ENCODE results near the gene PTPRA.

PTPRA gene

GRCh38 chr20:2839732-2840137 lies 33.5 kb upstream of the PTPRA start:
- Histone ChIP-seq H3K9ac (ENCODE audit: low read length) (no peak overlapping the region), H3K4ac (ENCODE audit: low read depth, low read length) (peak overlapping the region; percentile 75), H2AFZ (ENCODE audit: insufficient read depth, low read length, poor library complexity) (peak overlapping the region; percentile 87), H3K4me2 (ENCODE audit: low read length) (peak overlapping the region; percentile 72), H3K27ac (ENCODE audit: low read depth, low read length) (no peak overlapping the region), H2BK120ac (ENCODE audit: insufficient read depth, low read length, poor library complexity) (peak overlapping the region; percentile 90), H3K79me1 (ENCODE audit: low read length) (peaks cover 9% of the 10 kb centered on the region), H3K36me3 (ENCODE audit: control insufficient read depth in 1 of 2, insufficient read depth in 2 of 2, low read length in 2 of 2) (peaks cover 9 to 19% of the 10 kb centered on the region in 2 experiments), H3K27me3 (ENCODE audit: insufficient read depth, low read length) (no peaks in the 10 kb centered on the region), H3K4me1 (ENCODE audit: control insufficient read depth in 1 of 2, insufficient read depth in 2 of 2, low read length in 2 of 2) (peaks cover 6 to 9% of the 10 kb centered on the region in 2 experiments), H2BK12ac (ENCODE audit: low read length) (no peak overlapping the region), H2BK5ac (ENCODE audit: low read depth, low read length, poor library complexity) (no peak overlapping the region), H4K12ac (ENCODE audit: low read depth, low read length) (peak overlapping the region; percentile 98), H2AK5ac (ENCODE audit: low read length) (peak overlapping the region; percentile 87), H3K18ac (ENCODE audit: low read length) (peak overlapping the region; percentile 95), H4K91ac (ENCODE audit: low read depth, low read length) (peak overlapping the region; percentile 94), H3K79me2 (ENCODE audit: control insufficient read depth, insufficient read depth, low read length, poor library complexity) (peaks cover 6% of the 10 kb centered on the region), H4K8ac (ENCODE audit: low read depth, low read length) (peak overlapping the region; percentile 99), H3K23ac (ENCODE audit: low read length) (no peak overlapping the region), H3K9me3 (ENCODE audit: insufficient read depth, low read depth, low read length) (peaks cover 1% of the 10 kb centered on the region), H3K4me3 (ENCODE audit: low read depth, low read length) (peak overlapping the region; percentile 79), H3K14ac (ENCODE audit: low read length) (peak overlapping the region; percentile 96)
- WGBS (ENCODE audit: extremely low coverage, insufficient coverage, insufficient read length), result no CpG with 5 or more reads among the region's 21 CpGs
- DNase-seq, result no peak

- Histone ChIP-seq H3K14ac (ENCODE audit: low read length) (peak within 1 kb of the TSS; percentile 96), H2BK5ac (ENCODE audit: low read depth, low read length, poor library complexity) (peak within 1 kb of the TSS; percentile 75), H3K79me1 (ENCODE audit: low read length) (peaks cover 9% of the 10 kb centered on the region), H3K23ac (ENCODE audit: low read length) (no peak within 1 kb of the TSS), H4K91ac (ENCODE audit: low read depth, low read length) (peak within 1 kb of the TSS; percentile 94), H3K79me2 (ENCODE audit: control insufficient read depth, insufficient read depth, low read length, poor library complexity) (peaks cover 6% of the 10 kb centered on the region), H3K4me3 (ENCODE audit: low read depth, low read length) (peak within 1 kb of the TSS; percentile 79), H3K27me3 (ENCODE audit: insufficient read depth, low read length) (no peaks in the 10 kb centered on the region), H3K4me2 (ENCODE audit: low read length) (peak within 1 kb of the TSS; percentile 99), H3K27ac (ENCODE audit: low read depth, low read length) (peak within 1 kb of the TSS; percentile 28), H2AK5ac (ENCODE audit: low read length) (peak within 1 kb of the TSS; percentile 87), H2BK120ac (ENCODE audit: insufficient read depth, low read length, poor library complexity) (peak within 1 kb of the TSS; percentile 90), H4K12ac (ENCODE audit: low read depth, low read length) (peak within 1 kb of the TSS; percentile 98), H2AFZ (ENCODE audit: insufficient read depth, low read length, poor library complexity) (peak within 1 kb of the TSS; percentile 87), H3K9ac (ENCODE audit: low read length) (peak within 1 kb of the TSS; percentile 90), H3K4ac (ENCODE audit: low read depth, low read length) (peak within 1 kb of the TSS; percentile 75), H3K4me1 (ENCODE audit: control insufficient read depth in 1 of 2, insufficient read depth in 2 of 2, low read length in 2 of 2) (peaks cover 6 to 9% of the 10 kb centered on the region in 2 experiments), H3K18ac (ENCODE audit: low read length) (peak within 1 kb of the TSS; percentile 95), H4K8ac (ENCODE audit: low read depth, low read length) (peak within 1 kb of the TSS; percentile 99), H2BK12ac (ENCODE audit: low read length) (no peak within 1 kb of the TSS), H3K36me3 (ENCODE audit: control insufficient read depth in 1 of 2, insufficient read depth in 2 of 2, low read length in 2 of 2) (peaks cover 9 to 16% of the 10 kb centered on the region in 2 experiments), H3K9me3 (ENCODE audit: insufficient read depth, low read depth, low read length) (peaks cover 1% of the 10 kb centered on the region)
- no CpG with 5 or more reads among the region's 98 CpGs for WGBS (ENCODE audit: extremely low coverage, insufficient coverage, insufficient read length)
- DNase-seq, result peak; percentile 83 to 87
These were observed 32.9 kb upstream of the PTPRA start, which contains the start of the genes PCED1A and VPS16 for GRCh38 chr20:2840138-2840966. PCED1A (minus strand) TSS chr20:2840655; CDS start chr20:2839912, 743 bp downstream. VPS16 (plus strand) TSS chr20:2840745; CDS start chr20:2840775, 30 bp downstream.

GRCh38 chr20:2840967-2841531 lies 32.2 kb upstream of the PTPRA start:
- H3K4me1 ChIP-seq (ENCODE audit: control insufficient read depth in 1 of 2, insufficient read depth in 2 of 2, low read length in 2 of 2), result peaks cover 6 to 9% of the 10 kb centered on the region in 2 experiments
- H3K79me2 ChIP-seq (ENCODE audit: control insufficient read depth, insufficient read depth, low read length, poor library complexity), result peaks cover 6% of the 10 kb centered on the region
- no peak overlapping the region for H2BK120ac ChIP-seq (ENCODE audit: insufficient read depth, low read length, poor library complexity)
- DNase-seq, result peak in 1 of 2 donors; percentile 14
- H3K9ac ChIP-seq (ENCODE audit: low read length), result peak overlapping the region; percentile 90
- H4K91ac ChIP-seq (ENCODE audit: low read depth, low read length), result peak overlapping the region; percentile 9
- peak overlapping the region; percentile 24 for H4K12ac ChIP-seq (ENCODE audit: low read depth, low read length)
- H3K4me2 ChIP-seq (ENCODE audit: low read length), result peak overlapping the region; percentile 99
- H4K8ac ChIP-seq (ENCODE audit: low read depth, low read length), result peak overlapping the region; percentile 70
- H3K9me3 ChIP-seq (ENCODE audit: insufficient read depth, low read depth, low read length), result peaks cover 1% of the 10 kb centered on the region
- peak overlapping the region; percentile 9 for H2BK5ac ChIP-seq (ENCODE audit: low read depth, low read length, poor library complexity)
- no peaks in the 10 kb centered on the region for H3K27me3 ChIP-seq (ENCODE audit: insufficient read depth, low read length)
- H2AFZ ChIP-seq (ENCODE audit: insufficient read depth, low read length, poor library complexity), result peak overlapping the region; percentile 73
- no peak overlapping the region for H3K23ac ChIP-seq (ENCODE audit: low read length)
- WGBS (ENCODE audit: extremely low coverage, insufficient coverage, insufficient read length), result no CpG with 5 or more reads among the region's 33 CpGs
- peaks cover 9 to 15% of the 10 kb centered on the region in 2 experiments for H3K36me3 ChIP-seq (ENCODE audit: control insufficient read depth in 1 of 2, insufficient read depth in 2 of 2, low read length in 2 of 2)
- H2AK5ac ChIP-seq (ENCODE audit: low read length), result no peak overlapping the region
- no peak overlapping the region for H3K27ac ChIP-seq (ENCODE audit: low read depth, low read length)
- H3K18ac ChIP-seq (ENCODE audit: low read length), result no peak overlapping the region
- no peak overlapping the region for H2BK12ac ChIP-seq (ENCODE audit: low read length)
- peak overlapping the region; percentile 27 for H3K14ac ChIP-seq (ENCODE audit: low read length)
- H3K4me3 ChIP-seq (ENCODE audit: low read depth, low read length), result peak overlapping the region; percentile 79
- peaks cover 9% of the 10 kb centered on the region for H3K79me1 ChIP-seq (ENCODE audit: low read length)
- H3K4ac ChIP-seq (ENCODE audit: low read depth, low read length), result no peak overlapping the region

GRCh38 chr20:2845607-2846006 lies 27.7 kb upstream of the PTPRA start:
- DNase-seq, result no peak
- Histone ChIP-seq H3K18ac (ENCODE audit: low read length) (no peak overlapping the region), H3K23ac (ENCODE audit: low read length) (no peak overlapping the region), H3K14ac (ENCODE audit: low read length) (no peak overlapping the region), H2AK5ac (ENCODE audit: low read length) (no peak overlapping the region), H3K27ac (ENCODE audit: low read depth, low read length) (no peak overlapping the region), H2AFZ (ENCODE audit: insufficient read depth, low read length, poor library complexity) (no peak overlapping the region), H4K12ac (ENCODE audit: low read depth, low read length) (no peak overlapping the region), H4K8ac (ENCODE audit: low read depth, low read length) (no peak overlapping the region), H2BK5ac (ENCODE audit: low read depth, low read length, poor library complexity) (no peak overlapping the region), H3K9me3 (ENCODE audit: insufficient read depth, low read depth, low read length) (no peaks in the 10 kb centered on the region), H3K27me3 (ENCODE audit: insufficient read depth, low read length) (no peaks in the 10 kb centered on the region), H3K4me2 (ENCODE audit: low read length) (no peak overlapping the region), H3K9ac (ENCODE audit: low read length) (no peak overlapping the region), H2BK12ac (ENCODE audit: low read length) (no peak overlapping the region), H3K79me2 (ENCODE audit: control insufficient read depth, insufficient read depth, low read length, poor library complexity) (no peaks in the 10 kb centered on the region), H2BK120ac (ENCODE audit: insufficient read depth, low read length, poor library complexity) (no peak overlapping the region), H3K4me3 (ENCODE audit: low read depth, low read length) (no peak overlapping the region), H3K79me1 (ENCODE audit: low read length) (peaks cover 3% of the 10 kb centered on the region), H4K91ac (ENCODE audit: low read depth, low read length) (no peak overlapping the region), H3K4me1 (ENCODE audit: control insufficient read depth in 1 of 2, insufficient read depth in 2 of 2, low read length in 2 of 2) (peaks cover 0 to 2% of the 10 kb centered on the region in 2 experiments), H3K36me3 (ENCODE audit: control insufficient read depth in 1 of 2, insufficient read depth in 2 of 2, low read length in 2 of 2) (peaks cover 0 to 3% of the 10 kb centered on the region in 2 experiments), H3K4ac (ENCODE audit: low read depth, low read length) (no peak overlapping the region)
- no CpG with 5 or more reads among the region's 2 CpGs for WGBS (ENCODE audit: extremely low coverage, insufficient coverage, insufficient read length)
